ENCODE results near the gene ZRANB3. TPM values are rescaled to one million over a fixed set of nuclear protein-coding genes. Genes with fewer than 3 reads are reported as not detected.
A peak's percentile ranks its signal among the peaks of the same experiment; 100 is the strongest.

Gene ZRANB3
- total and polyA plus RNA-seq, 4 donors = 2.5 to 7.2 (median 4.1) TPM

- no peaks in the 10 kb centered on the region for H3K36me3 ChIP-seq (ENCODE audit: control insufficient read depth in 4 of 4, insufficient read depth in 3 of 4, low read depth in 1 of 4, low read length in 3 of 4)
- no peaks in the 10 kb centered on the region for H3K27me3 ChIP-seq (ENCODE audit: control insufficient read depth in 4 of 4, insufficient read depth in 4 of 4, low read length in 3 of 4)
- WGBS = 99% methylated on average over 4 of the region's 4 CpGs
- no peak overlapping the region for H3K9ac ChIP-seq (ENCODE audit: low read depth in 1 of 2, low read length in 2 of 2)
- H3K27ac ChIP-seq (ENCODE audit: low read depth in 1 of 2, low read length in 2 of 2) = no peak overlapping the region
- H3K9me3 ChIP-seq (ENCODE audit: control insufficient read depth in 4 of 4, low read length in 3 of 4) = no peaks in the 10 kb centered on the region
- TF ChIP-seq JUND (IDR thresholded peaks at IDR 0.05) (no peak), CTCF (IDR thresholded peaks at IDR 0.05; ENCODE audit: low read depth, low read length, missing input control) (no peak), NR2F2 (IDR thresholded peaks at IDR 0.05) (no peak), RAD21 (IDR thresholded peaks at IDR 0.05) (no peak), GABPA (IDR thresholded peaks at IDR 0.05 in 1 of 2, conservative IDR thresholded peaks at IDR 0.05 in 1 of 2) (no peak), HNF4G (IDR thresholded peaks at IDR 0.05) (no peak), YY1 (IDR thresholded peaks at IDR 0.05) (no peak), MAX (IDR thresholded peaks at IDR 0.05) (no peak)
- no peak for DNase-seq (ENCODE audit: low spot score)
- H3K4me3 ChIP-seq (ENCODE audit: low read depth in 1 of 3, low read length in 3 of 3) = no peak overlapping the region
- no peaks in the 10 kb centered on the region for H3K4me1 ChIP-seq (ENCODE audit: control insufficient read depth in 4 of 4, insufficient read depth in 4 of 4, low read length in 3 of 4)
Observed at GRCh38 chr2:135561925-135562324, 30.9 kb upstream of the ZRANB3 start.

GRCh38 chr2:135557530-135557929 lies 26.5 kb upstream of the ZRANB3 start:
- H3K9me3 ChIP-seq (ENCODE audit: control insufficient read depth in 4 of 4, low read length in 3 of 4) = no peaks in the 10 kb centered on the region
- no peak overlapping the region for H3K4me3 ChIP-seq (ENCODE audit: low read depth in 1 of 3, low read length in 3 of 3)
- no peak for DNase-seq (ENCODE audit: low spot score)
- no peaks in the 10 kb centered on the region for H3K27me3 ChIP-seq (ENCODE audit: control insufficient read depth in 4 of 4, insufficient read depth in 4 of 4, low read length in 3 of 4)
- H3K27ac ChIP-seq (ENCODE audit: low read depth in 1 of 2, low read length in 2 of 2) = no peak overlapping the region
- 81% methylated on average over 1 of the region's 1 CpG for WGBS
- H3K36me3 ChIP-seq (ENCODE audit: control insufficient read depth in 4 of 4, insufficient read depth in 3 of 4, low read depth in 1 of 4, low read length in 3 of 4) = no peaks in the 10 kb centered on the region
- TF ChIP-seq HNF4A (conservative IDR thresholded peaks at IDR 0.05) = no peak
- TF ChIP-seq RXRA (IDR thresholded peaks at IDR 0.05) = peak; percentile 28 to 43
- no peak overlapping the region for H3K9ac ChIP-seq (ENCODE audit: low read depth in 1 of 2, low read length in 2 of 2)
- H3K4me1 ChIP-seq (ENCODE audit: control insufficient read depth in 4 of 4, insufficient read depth in 4 of 4, low read length in 3 of 4) = no peaks in the 10 kb centered on the region

- Histone ChIP-seq H3K27ac (ENCODE audit: low read depth in 1 of 2, low read length in 2 of 2) (no peak overlapping the region), H3K9ac (ENCODE audit: low read depth in 1 of 2, low read length in 2 of 2) (no peak overlapping the region), H3K27me3 (ENCODE audit: control insufficient read depth in 4 of 4, insufficient read depth in 4 of 4, low read length in 3 of 4) (no peaks in the 10 kb centered on the region), H3K4me1 (ENCODE audit: control insufficient read depth in 4 of 4, insufficient read depth in 4 of 4, low read length in 3 of 4) (no peaks in the 10 kb centered on the region), H3K36me3 (ENCODE audit: control insufficient read depth in 4 of 4, insufficient read depth in 3 of 4, low read depth in 1 of 4, low read length in 3 of 4) (no peaks in the 10 kb centered on the region), H3K4me3 (ENCODE audit: low read depth in 1 of 3, low read length in 3 of 3) (no peak overlapping the region), H3K9me3 (ENCODE audit: control insufficient read depth in 4 of 4, low read length in 3 of 4) (no peaks in the 10 kb centered on the region)
- DNase-seq (ENCODE audit: low spot score) = no peak
- TF ChIP-seq REST (IDR thresholded peaks at IDR 0.05) = no peak
- TF ChIP-seq GABPA (IDR thresholded peaks at IDR 0.05 in 1 of 2, conservative IDR thresholded peaks at IDR 0.05 in 1 of 2) = no peak
- no peak for TF ChIP-seq HNF4A (conservative IDR thresholded peaks at IDR 0.05)
- TF ChIP-seq FOXA2 (IDR thresholded peaks at IDR 0.05) = no peak
- TF ChIP-seq FOXA1 (IDR thresholded peaks at IDR 0.05) = no peak
- WGBS = 89% methylated on average over 4 of the region's 4 CpGs
Observed at GRCh38 chr2:135555311-135555710, 24.3 kb upstream of the ZRANB3 start.

Data from liver (tissue), 9 donors.